ENCODE data around the gene HOXC10. TPM values are rescaled to one million over a fixed set of nuclear protein-coding genes. Genes with fewer than 3 reads are reported as not detected.

The HOXC10 gene
- total and polyA plus RNA-seq, 2 of the 8 experiments (the other 6 are each of a cell fraction or from before 2014, with no cell fraction given): not detected

DNA sequence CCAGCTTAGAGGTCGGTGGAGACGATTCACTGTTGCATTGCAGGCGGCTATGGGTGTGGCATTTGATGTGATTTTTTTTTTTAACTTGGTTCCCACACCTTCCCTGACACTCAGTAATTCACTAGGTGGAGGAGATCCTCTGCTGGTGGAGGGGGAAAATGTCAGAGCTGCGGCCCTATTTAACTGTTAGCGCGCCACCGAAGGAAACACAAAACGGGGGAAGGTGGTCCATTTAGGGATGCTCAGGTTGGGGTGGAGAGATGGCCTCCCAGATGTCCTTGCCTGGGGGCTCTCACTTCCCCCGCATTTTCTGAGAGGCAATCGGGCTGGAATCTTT is 34.5 kb upstream of the HOXC10 start:
- Histone ChIP-seq H3K4ac (replicated peaks; ENCODE audit: insufficient read length, low read depth, low read length) (no peak overlapping the region), H4K5ac (ENCODE audit: insufficient read length, low read depth, low read length) (no peak overlapping the region), H2BK12ac (ENCODE audit: low read depth, low read length) (0 out of 2 replicates have a peak overlapping the region, but pooled peaks have one; percentile 60), H2AK5ac (ENCODE audit: low read depth, low read length) (no peak overlapping the region), H4K91ac (replicated peaks; ENCODE audit: insufficient read length, low read length) (no peak overlapping the region), H3K23me2 (ENCODE audit: low read depth, low read length) (no peaks in the 10 kb centered on the region), H3K4me3 (ENCODE audit: extremely low read depth in 1 of 4, insufficient read depth in 2 of 4, low read depth in 3 of 4, low read length in 4 of 4) (no peak overlapping the region), H2BK20ac (ENCODE audit: low read length) (no peak overlapping the region), H3K27me3 (replicated peaks in 1 of 4; ENCODE audit: control insufficient read depth in 3 of 4, extremely low read depth in 1 of 4, insufficient read depth in 3 of 4, low read length in 3 of 4) (peaks cover 98 to 100% (median 100%) of the 10 kb centered on the region in 4 experiments), H3K14ac (ENCODE audit: insufficient read length) (no peak overlapping the region), H2BK5ac (ENCODE audit: low read depth, low read length) (no peak overlapping the region), H3K9me3 (ENCODE audit: insufficient read depth in 2 of 2, low read depth in 1 of 2, low read length in 1 of 2) (no peaks in the 10 kb centered on the region; a peak in 1 of 4 replicates), H3K23ac (ENCODE audit: insufficient read length) (no peak overlapping the region), H4K20me1 (replicated peaks in 1 of 2; ENCODE audit: control insufficient read depth in 1 of 2, insufficient read depth in 2 of 2, low read length in 2 of 2) (peaks cover 20 to 41% of the 10 kb centered on the region in 2 experiments), H3K36me3 (ENCODE audit: control insufficient read depth in 2 of 4, insufficient read depth in 4 of 4, low read length in 3 of 4) (peaks cover 0 to 9% (median 0%) of the 10 kb centered on the region in 4 experiments; a peak in 1 of 8 replicates), H3K56ac (replicated peaks; ENCODE audit: insufficient read length, low read depth, low read length) (no peak overlapping the region), H3K9ac (replicated peaks in 1 of 4; ENCODE audit: extremely low read depth in 1 of 4, low read depth in 3 of 4, low read length in 3 of 4) (no peak overlapping the region), H2BK120ac (replicated peaks; ENCODE audit: low read depth, low read length) (no peak overlapping the region), H3K18ac (ENCODE audit: extremely low read depth, low read length) (no peak overlapping the region), H2BK15ac (ENCODE audit: low read length) (no peak overlapping the region), H3K27ac (ENCODE audit: low read depth, low read length) (no peak overlapping the region), H3K79me2 (ENCODE audit: control insufficient read depth in 1 of 2, insufficient read depth in 2 of 2, low read length in 2 of 2) (no peaks in the 10 kb centered on the region), H4K8ac (ENCODE audit: extremely low read depth, insufficient read depth, low read length) (no peak overlapping the region; the same call in 1 of the 2 replicates), H3K4me1 (replicated peaks in 1 of 4; ENCODE audit: control insufficient read depth in 3 of 4, insufficient read depth in 4 of 4, low read length in 3 of 4) (peaks cover 0 to 16% (median 4%) of the 10 kb centered on the region in 4 experiments; a peak in 6 of 7 replicates), H3K79me1 (ENCODE audit: low read depth, low read length) (no peaks in the 10 kb centered on the region), H2AFZ (ENCODE audit: low read length) (no peak overlapping the region), H3K4me2 (ENCODE audit: insufficient read depth in 1 of 2, low read depth in 2 of 2, low read length in 2 of 2) (no peak overlapping the region)
- ChIA-PET POLR2A (ENCODE audit: partially characterized antibody) (interaction anchor here (1.0 to 3.2 kb wide), 2 partner anchors 12 to 15 kb away, joined by 3 to 12 read pairs; partner anchors contain the start of gene HOXC13), CTCF (ENCODE audit: partially characterized antibody) (interaction anchor here (0.9 to 2.1 kb wide), 2 partner anchors 12 to 150 kb away, joined by 3 to 6 read pairs; no protein-coding TSS in a partner anchor)
- TF ChIP-seq RAD21 (IDR thresholded peaks at IDR 0.05 in 1 of 2, conservative IDR thresholded peaks at IDR 0.05 in 1 of 2; ENCODE audit: low read depth in 2 of 2, low read length in 2 of 2) (peak in 1 of 2 experiments; percentile 24; a peak in 1 of 4 replicates), KDM5A (IDR thresholded peaks at IDR 0.05; ENCODE audit: low read length) (no peak), RNF2 (IDR thresholded peaks at IDR 0.05; ENCODE audit: borderline replicate concordance, low read depth, low read length, missing control alignments, poor library complexity, severe bottlenecking) (peak; percentile 68)
- 15% methylated on average over 10 of the region's 10 CpGs; no CpG with 5 or more reads in 1 of the 2 experiments for WGBS, 2 experiments (ENCODE audit: extremely low coverage in 1 of 2, insufficient coverage in 1 of 2, insufficient read length in 1 of 2, insufficient replicate concordance in 2 of 2, low coverage in 1 of 2, low lambda C conversion rate in 2 of 2, missing lambda C conversion rate in 1 of 2)
- no peak for FAIRE-seq
- no peak for DNase-seq (ENCODE audit: low read depth in 1 of 2, low spot score in 2 of 2)
